IPS-18c (cell line): Measurements from ENCODE around the gene DLL4.

Experiments
- H3K4me3 ChIP-seq: 2 replicates; pipeline ENCODE4 v1.7.0; 2013; ENCODE audit warnings: low read depth, mild to moderate bottlenecking, low read length, moderate library complexity; ENCODE audit not compliant: insufficient read depth
- H3K9me3 ChIP-seq: one replicate; pipeline ENCODE4 v1.6.1; 2013; ENCODE audit warnings: mild to moderate bottlenecking, low read length, moderate library complexity; ENCODE audit not compliant: control insufficient read depth, insufficient read depth

DLL4 gene

DNA sequence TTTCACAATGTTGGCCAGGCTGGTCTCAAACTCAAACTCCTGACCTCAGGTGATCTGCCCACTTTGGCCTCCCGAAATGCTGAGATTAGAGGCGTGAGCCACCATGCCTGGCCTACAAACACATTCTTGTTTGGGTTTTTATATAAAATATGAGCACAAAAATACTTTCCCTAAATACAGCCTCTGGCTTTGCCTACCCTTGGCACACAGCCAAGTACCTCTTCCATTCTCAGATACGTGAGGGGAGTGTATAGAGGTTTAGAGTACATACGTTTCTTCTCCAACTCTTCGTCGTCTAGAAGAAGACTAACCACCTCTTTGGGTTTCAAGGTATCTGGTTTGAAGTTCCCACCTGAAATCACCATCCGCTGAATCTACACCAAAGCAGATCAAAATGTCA is 57.7 kb downstream of the DLL4 start:
- Histone ChIP-seq H3K9me3 (no peaks in the 10 kb centered on the region), H3K4me3 (no peak overlapping the region)

DNA sequence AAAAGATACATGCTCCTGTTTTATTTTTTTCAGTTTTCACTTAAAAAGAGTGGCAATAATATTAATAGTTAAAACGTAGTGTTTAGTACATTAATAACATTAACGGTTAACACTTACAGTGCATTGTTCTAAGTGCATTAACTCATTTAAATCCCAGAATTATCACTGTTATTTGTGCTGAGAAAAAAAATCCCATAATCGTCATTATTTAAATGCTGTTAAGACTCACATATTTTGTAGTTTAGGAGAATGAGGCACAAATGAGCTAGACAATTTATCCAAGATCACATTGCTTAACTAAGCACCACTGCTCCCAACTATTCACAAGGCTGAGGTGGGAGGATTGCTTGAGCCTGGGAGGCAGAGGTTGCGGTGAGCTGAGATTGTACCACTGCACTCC is 59.0 kb downstream of the DLL4 start:
- Histone ChIP-seq H3K4me3 (no peak overlapping the region), H3K9me3 (no peaks in the 10 kb centered on the region)
